ENCODE data around the gene CNOT10. TPM values are rescaled to one million over a fixed set of nuclear protein-coding genes. Genes with fewer than 3 reads are reported as not detected.

CNOT10 gene
- total and polyA plus RNA-seq, 7 experiments from 2014 or later: 31.4 to 69.4 (median 46.5) TPM

GRCh38 chr3:32817558-32818228, 132.7 kb downstream of the CNOT10 start, which contains the start of gene TRIM71:
TSS of gene TRIM71 (plus strand) at chr3:32817997. CDS start at chr3:32818081, 84 bp downstream.
- Mint-ChIP-seq H3K27me3 (peaks cover 24 to 75% (median 36%) of the 10 kb centered on the region in 5 donors), H3K27ac (peak within 1 kb of the TSS in 1 of 9 donors; percentile 71), H3K9me3 (peaks cover 0 to 1% (median 0%) of the 10 kb centered on the region in 11 donors), H3K4me1 (peaks cover 6 to 30% (median 23%) of the 10 kb centered on the region in 7 donors), H3K36me3 (no peaks in the 10 kb centered on the region), H3K4me3 (peak within 1 kb of the TSS; percentile 57 to 86 (median 70))
- POLR2A ChIA-PET: no interaction called here
- Histone ChIP-seq H3K9me3 (ENCODE audit: control insufficient read depth in 2 of 3, low read length in 3 of 3) (no peaks in the 10 kb centered on the region), H3K4me1 (ENCODE audit: control insufficient read depth in 2 of 2, insufficient read depth in 2 of 2, low read length in 2 of 2) (peaks cover 0 to 5% of the 10 kb centered on the region in 2 donors), H3K36me3 (ENCODE audit: control insufficient read depth in 2 of 3, insufficient read depth in 3 of 3, low read length in 3 of 3) (no peaks in the 10 kb centered on the region), H3K27ac (ENCODE audit: low read depth, low read length) (no peak within 1 kb of the TSS), H3K27me3 (ENCODE audit: control insufficient read depth in 2 of 2, insufficient read depth in 2 of 2, low read length in 2 of 2) (no peaks in the 10 kb centered on the region), H3K4me3 (ENCODE audit: low read length) (no peak within 1 kb of the TSS)
- DNase-seq: peak in 1 of 9 donors; percentile 32
- intact Hi-C loops (cut with micrococcal nuclease): no loop called here
- CTCF ChIA-PET: no interaction called here
- ATAC-seq: no peak

- ChIA-PET CTCF (no interaction called here), POLR2A (no interaction called here)
- Mint-ChIP-seq H3K9me3 (peaks cover 0 to 1% (median 0%) of the 10 kb centered on the region in 11 donors), H3K36me3 (no peaks in the 10 kb centered on the region), H3K27me3 (peaks cover 24 to 72% (median 39%) of the 10 kb centered on the region in 5 donors), H3K27ac (no peak overlapping the region), H3K4me3 (peak overlapping the region in 9 of 10 donors; percentile 33 to 84 (median 63)), H3K4me1 (peaks cover 6 to 30% (median 23%) of the 10 kb centered on the region in 7 donors)
- Histone ChIP-seq H3K9me3 (ENCODE audit: control insufficient read depth in 2 of 3, low read length in 3 of 3) (no peaks in the 10 kb centered on the region), H3K27me3 (ENCODE audit: control insufficient read depth in 2 of 2, insufficient read depth in 2 of 2, low read length in 2 of 2) (no peaks in the 10 kb centered on the region), H3K36me3 (ENCODE audit: control insufficient read depth in 2 of 3, insufficient read depth in 3 of 3, low read length in 3 of 3) (no peaks in the 10 kb centered on the region), H3K27ac (ENCODE audit: low read depth, low read length) (no peak overlapping the region), H3K4me1 (ENCODE audit: control insufficient read depth in 2 of 2, insufficient read depth in 2 of 2, low read length in 2 of 2) (peaks cover 0 to 5% of the 10 kb centered on the region in 2 donors), H3K4me3 (ENCODE audit: low read length) (no peak overlapping the region)
- intact Hi-C loops (cut with micrococcal nuclease): no loop called here
- no peak for ATAC-seq
- peak in 2 of 9 donors; percentile 3 to 27 for DNase-seq
Observed at GRCh38 chr3:32818229-32818969, 133.4 kb downstream of the CNOT10 start.

DNA sequence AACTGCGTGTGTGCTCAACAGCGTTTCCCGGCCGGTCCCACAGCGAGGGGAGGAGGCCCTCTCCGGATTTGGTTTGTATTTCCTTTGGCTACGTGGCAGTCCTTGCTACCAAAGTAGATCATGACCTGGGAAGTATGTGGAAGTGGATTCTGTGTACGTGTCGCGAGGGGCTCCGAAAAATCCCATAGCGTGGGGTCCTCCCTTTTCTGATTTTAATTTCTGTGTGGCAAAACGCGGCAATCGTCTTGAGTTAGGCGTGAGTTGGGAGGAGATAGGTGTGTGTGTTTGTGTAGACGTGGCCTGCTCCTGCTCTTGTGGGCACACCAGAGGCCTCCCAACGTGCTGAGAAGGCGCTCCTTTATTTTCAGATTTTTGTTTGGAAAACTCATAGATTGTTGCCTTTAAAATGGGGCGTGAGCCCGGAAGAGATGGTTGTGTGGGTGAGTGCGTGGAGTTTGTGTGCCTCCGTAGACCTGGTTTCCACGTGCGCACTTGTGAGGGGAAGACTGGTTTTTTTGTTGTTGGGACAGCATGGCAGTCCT, 134.1 kb downstream of the CNOT10 start:
- peak overlapping the region in 1 of 9 donors; percentile 38 for H3K27ac Mint-ChIP-seq
- no peak overlapping the region for H3K4me3 ChIP-seq (ENCODE audit: low read length)
- peaks cover 24 to 71% (median 45%) of the 10 kb centered on the region in 5 donors for H3K27me3 Mint-ChIP-seq
- no peaks in the 10 kb centered on the region for H3K27me3 ChIP-seq (ENCODE audit: control insufficient read depth in 2 of 2, insufficient read depth in 2 of 2, low read length in 2 of 2)
- DNase-seq (no peak), ATAC-seq (no peak)
- ChIA-PET POLR2A (no interaction called here), CTCF (no interaction called here)
- H3K4me1 ChIP-seq (ENCODE audit: control insufficient read depth in 2 of 2, insufficient read depth in 2 of 2, low read length in 2 of 2): peaks cover 0 to 5% of the 10 kb centered on the region in 2 donors
- no peak overlapping the region for H3K27ac ChIP-seq (ENCODE audit: low read depth, low read length)
- no peaks in the 10 kb centered on the region for H3K36me3 ChIP-seq (ENCODE audit: control insufficient read depth in 2 of 3, insufficient read depth in 3 of 3, low read length in 3 of 3)
- intact Hi-C loops (cut with micrococcal nuclease): no loop called here
- peaks cover 0 to 1% (median 0%) of the 10 kb centered on the region in 11 donors for H3K9me3 Mint-ChIP-seq
- H3K4me1 Mint-ChIP-seq: peaks cover 6 to 30% (median 23%) of the 10 kb centered on the region in 7 donors
- peak overlapping the region; percentile 24 to 84 (median 63) for H3K4me3 Mint-ChIP-seq
- H3K36me3 Mint-ChIP-seq: no peaks in the 10 kb centered on the region
- no peaks in the 10 kb centered on the region for H3K9me3 ChIP-seq (ENCODE audit: control insufficient read depth in 2 of 3, low read length in 3 of 3)

DNA sequence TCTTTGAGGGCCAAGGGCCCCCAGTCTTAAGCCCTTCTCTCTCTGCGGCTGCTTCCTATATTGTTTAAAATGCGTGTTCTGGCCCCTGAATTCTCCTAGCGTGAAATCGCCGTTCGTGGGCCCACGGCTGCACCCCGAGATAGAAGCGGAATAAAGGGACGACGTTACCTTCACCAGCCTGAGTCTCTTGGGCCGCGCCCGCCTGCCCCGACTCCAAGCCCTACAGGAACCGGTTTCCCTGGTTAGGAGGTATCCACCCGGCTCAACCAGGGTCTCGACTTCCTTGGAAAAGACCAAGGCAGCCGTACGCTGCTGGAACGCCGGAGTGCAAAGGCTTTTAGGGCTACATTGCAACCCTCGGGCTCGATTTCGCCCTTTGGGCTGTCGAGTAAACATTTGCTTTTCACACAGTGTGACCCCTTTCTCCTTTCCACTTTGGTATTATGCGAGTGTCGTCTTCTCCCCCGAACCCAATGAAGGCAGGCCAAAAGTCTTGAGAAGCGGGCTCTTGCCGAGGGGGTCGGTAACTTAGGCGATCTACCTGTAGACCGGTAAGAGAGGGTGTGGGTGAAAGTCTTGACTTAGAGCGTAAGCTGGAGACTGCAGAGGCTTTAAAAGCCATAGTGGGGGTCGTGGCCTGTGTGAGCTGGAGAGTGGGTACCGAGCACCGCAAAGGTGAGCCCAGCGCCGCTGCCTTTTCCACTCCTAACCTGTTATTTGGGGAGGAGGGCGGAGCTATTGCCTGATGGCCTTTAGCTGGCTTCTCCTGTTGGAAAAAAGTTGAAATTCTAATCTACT, 134.8 kb downstream of the CNOT10 start:
- H3K27me3 Mint-ChIP-seq: peaks cover 24 to 64% (median 46%) of the 10 kb centered on the region in 5 donors
- Histone ChIP-seq H3K27ac (ENCODE audit: low read depth, low read length) (no peak overlapping the region), H3K4me3 (ENCODE audit: low read length) (no peak overlapping the region), H3K36me3 (ENCODE audit: control insufficient read depth in 2 of 3, insufficient read depth in 3 of 3, low read length in 3 of 3) (no peaks in the 10 kb centered on the region), H3K4me1 (ENCODE audit: control insufficient read depth in 2 of 2, insufficient read depth in 2 of 2, low read length in 2 of 2) (peaks cover 0 to 5% of the 10 kb centered on the region in 2 donors), H3K9me3 (ENCODE audit: control insufficient read depth in 2 of 3, low read length in 3 of 3) (no peaks in the 10 kb centered on the region), H3K27me3 (ENCODE audit: control insufficient read depth in 2 of 2, insufficient read depth in 2 of 2, low read length in 2 of 2) (no peaks in the 10 kb centered on the region)
- H3K27ac Mint-ChIP-seq: no peak overlapping the region
- CTCF ChIA-PET: interaction anchor here (0.6 kb wide), 1 partner anchor 973 kb away, joined by 3 read pairs; no protein-coding TSS in a partner anchor
- no peaks in the 10 kb centered on the region for H3K36me3 Mint-ChIP-seq
- peak overlapping the region in 9 of 10 donors; percentile 11 to 84 (median 62) for H3K4me3 Mint-ChIP-seq
- no peak for DNase-seq
- H3K9me3 Mint-ChIP-seq: peaks cover 0 to 1% (median 0%) of the 10 kb centered on the region in 11 donors
- peaks cover 6 to 24% (median 17%) of the 10 kb centered on the region in 7 donors for H3K4me1 Mint-ChIP-seq
- POLR2A ChIA-PET: no interaction called here
- intact Hi-C loops (cut with micrococcal nuclease): no loop called here
- ATAC-seq: no peak

DNA sequence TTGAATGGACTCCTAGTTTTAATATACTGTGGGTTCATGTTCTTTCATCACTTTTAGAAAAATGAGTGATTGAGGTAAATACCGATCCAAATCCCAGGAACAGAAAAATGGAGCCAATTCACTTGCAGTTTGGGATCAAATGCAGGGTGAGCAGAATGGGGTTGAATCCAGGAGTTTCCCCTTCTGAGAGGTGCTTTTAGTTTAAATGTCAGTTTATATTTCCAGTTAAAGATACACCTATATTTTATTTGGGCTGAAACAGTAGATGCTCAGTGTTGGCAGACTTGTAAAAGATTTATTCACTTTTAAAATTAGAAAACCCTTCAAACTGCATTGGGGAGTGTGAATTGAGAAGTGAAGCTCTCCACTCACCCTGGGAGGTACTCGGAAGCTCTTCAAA, 135.4 kb downstream of the CNOT10 start:
- intact Hi-C loops (cut with micrococcal nuclease): no loop called here

More for the DNA sequence above, 135.4 kb downstream of the CNOT10 start:
- Mint-ChIP-seq H3K4me1 (peaks cover 6 to 21% (median 14%) of the 10 kb centered on the region in 7 donors), H3K27ac (no peak overlapping the region), H3K9me3 (peaks cover 0 to 1% (median 0%) of the 10 kb centered on the region in 11 donors), H3K27me3 (peaks cover 21 to 62% (median 40%) of the 10 kb centered on the region in 5 donors), H3K4me3 (peak overlapping the region in 1 of 10 donors; percentile 11), H3K36me3 (no peaks in the 10 kb centered on the region)
- H3K27ac ChIP-seq (ENCODE audit: low read depth, low read length): no peak overlapping the region
- DNase-seq (no peak), ATAC-seq (no peak)
- POLR2A ChIA-PET: no interaction called here
- CTCF ChIA-PET: no interaction called here
- no peak overlapping the region for H3K4me3 ChIP-seq (ENCODE audit: low read length)
- peaks cover 0 to 5% of the 10 kb centered on the region in 2 donors for H3K4me1 ChIP-seq (ENCODE audit: control insufficient read depth in 2 of 2, insufficient read depth in 2 of 2, low read length in 2 of 2)
- H3K9me3 ChIP-seq (ENCODE audit: control insufficient read depth in 2 of 3, low read length in 3 of 3): no peaks in the 10 kb centered on the region
- no peaks in the 10 kb centered on the region for H3K27me3 ChIP-seq (ENCODE audit: control insufficient read depth in 2 of 2, insufficient read depth in 2 of 2, low read length in 2 of 2)
- no peaks in the 10 kb centered on the region for H3K36me3 ChIP-seq (ENCODE audit: control insufficient read depth in 2 of 3, insufficient read depth in 3 of 3, low read length in 3 of 3)

All from naive thymus-derived CD4-positive, alpha-beta T cell (primary cell).